Head of caudate nucleus (tissue), 42 donors: ENCODE results near the gene CSNK2A1.

Experiments
- DNase-seq, 42 donors: peaks; one replicate each; pipeline versions ENCODE4 v3.0.0 to v3.0.0-alpha.2; 2020 to 2021; ENCODE audit warnings: mixed read lengths in 7 of 42
- intact Hi-C: fragments of 100-400 bp; cut with DNase I; formaldehyde crosslinking; loops from one replicate; pipeline ENCODE4 v1.15.0; 2022

The CSNK2A1 gene

DNA sequence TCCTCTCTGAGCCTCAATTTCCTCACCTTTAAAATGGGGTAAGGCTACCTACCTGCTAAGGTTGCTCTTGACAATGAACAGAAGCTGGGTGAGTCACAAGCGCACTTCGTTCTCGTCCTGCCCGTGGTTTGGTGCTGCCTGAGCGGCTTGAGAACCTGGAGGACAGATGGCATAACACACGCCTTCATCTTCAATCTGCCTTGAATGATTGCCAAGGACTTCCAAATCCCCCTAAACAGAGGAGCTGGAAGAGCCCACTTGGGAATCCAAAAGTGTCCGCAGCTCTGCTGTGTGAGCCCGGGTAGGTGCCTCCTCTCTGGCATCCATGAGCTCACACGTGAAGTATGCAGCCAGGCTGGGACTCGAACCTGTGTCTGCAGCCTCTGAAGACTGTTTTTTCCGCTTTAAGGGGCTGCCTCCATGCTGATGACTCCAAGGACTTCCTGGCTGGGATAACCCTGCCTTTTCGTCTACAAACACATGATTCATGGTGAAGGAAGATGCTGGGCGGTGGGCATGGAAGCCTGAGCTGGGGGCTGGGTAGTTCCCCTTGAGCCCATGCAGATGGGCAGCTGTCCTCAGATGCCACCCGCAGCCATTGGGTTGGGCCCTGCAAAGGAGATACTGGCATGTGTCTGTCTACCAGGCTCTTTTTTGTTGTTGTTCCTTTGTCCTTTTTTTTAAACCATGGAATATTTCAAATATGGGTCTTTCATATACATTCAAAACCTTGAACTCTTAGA lies 25.3 kb upstream of the CSNK2A1 start:
- no peak for DNase-seq
- intact Hi-C loops: no loop called here

DNA sequence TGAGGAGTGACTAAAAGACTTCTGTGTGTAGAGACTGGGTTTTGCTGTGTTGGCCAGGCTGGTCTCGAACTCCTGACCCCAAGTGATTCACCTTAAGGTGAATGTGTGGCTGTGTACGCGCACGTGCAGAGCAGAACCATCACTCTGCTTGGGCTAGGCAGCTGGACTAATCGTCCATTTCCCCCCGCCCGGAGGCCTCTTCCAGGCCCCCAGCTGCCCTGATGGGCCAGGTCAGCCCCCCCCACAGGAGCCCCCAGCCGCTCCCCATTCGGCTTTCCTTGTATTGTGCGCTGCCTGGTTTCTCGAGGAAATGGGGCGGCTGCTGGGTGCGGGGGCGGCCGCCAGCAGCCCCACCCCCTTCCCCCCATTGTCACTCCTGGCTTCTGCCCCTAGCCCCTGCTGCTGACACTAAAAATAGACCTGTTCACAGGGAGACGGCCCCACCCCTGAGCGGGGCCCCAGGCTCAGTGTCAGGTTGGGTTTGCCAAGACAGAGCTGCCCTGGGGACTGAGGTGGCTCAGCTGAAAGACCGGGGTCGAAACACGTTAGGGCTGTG lies 24.6 kb upstream of the CSNK2A1 start:
- DNase-seq: no peak
- intact Hi-C loops: no loop called here

DNA sequence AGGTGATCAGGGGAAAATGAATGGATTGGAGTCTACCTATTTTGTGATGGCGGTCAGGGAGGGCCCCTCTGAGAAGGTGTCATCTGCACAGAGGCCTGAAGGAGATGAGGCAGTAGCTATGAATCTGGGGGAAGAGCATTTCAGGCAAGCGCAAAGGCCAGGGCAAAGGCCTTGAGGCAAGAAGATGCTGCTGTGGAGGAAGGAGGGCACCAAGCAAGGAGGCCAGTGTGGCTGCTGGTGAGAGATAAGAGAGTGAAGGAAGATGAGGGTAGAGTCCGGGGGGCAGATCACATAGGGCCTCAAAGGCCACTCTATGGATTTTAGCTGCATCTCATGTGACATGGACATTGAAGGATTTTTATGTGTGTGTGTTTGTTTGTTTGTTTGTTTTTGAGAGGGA lies 20.6 kb upstream of the CSNK2A1 start:
- no peak for DNase-seq
- intact Hi-C loops: loop anchor here (5.0 kb wide), 1 partner anchor 173 kb away; no protein-coding TSS in a partner anchor

DNA sequence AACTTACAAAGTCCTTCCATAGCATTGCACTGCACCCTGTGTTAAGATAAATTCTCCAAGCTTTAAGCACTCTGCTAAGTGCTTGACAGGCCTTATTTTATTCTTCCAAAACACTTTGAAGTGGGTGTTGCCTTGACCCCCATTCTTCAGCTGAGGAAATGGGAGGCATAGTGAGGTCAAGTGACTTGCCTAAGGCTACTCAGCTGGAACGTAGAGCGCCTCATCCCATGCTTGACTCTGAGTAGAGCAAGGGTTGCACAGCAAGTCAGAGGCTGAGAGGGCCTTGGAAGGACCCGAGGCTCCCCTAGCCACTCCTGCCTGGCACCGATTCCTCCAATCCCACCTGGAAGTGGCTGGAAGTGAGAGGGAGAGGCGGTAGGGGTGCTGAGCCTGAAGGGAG lies 19.6 kb upstream of the CSNK2A1 start:
- intact Hi-C loops: loop anchor here (5.0 kb wide), 1 partner anchor 174 kb away; no protein-coding TSS in a partner anchor

DNA sequence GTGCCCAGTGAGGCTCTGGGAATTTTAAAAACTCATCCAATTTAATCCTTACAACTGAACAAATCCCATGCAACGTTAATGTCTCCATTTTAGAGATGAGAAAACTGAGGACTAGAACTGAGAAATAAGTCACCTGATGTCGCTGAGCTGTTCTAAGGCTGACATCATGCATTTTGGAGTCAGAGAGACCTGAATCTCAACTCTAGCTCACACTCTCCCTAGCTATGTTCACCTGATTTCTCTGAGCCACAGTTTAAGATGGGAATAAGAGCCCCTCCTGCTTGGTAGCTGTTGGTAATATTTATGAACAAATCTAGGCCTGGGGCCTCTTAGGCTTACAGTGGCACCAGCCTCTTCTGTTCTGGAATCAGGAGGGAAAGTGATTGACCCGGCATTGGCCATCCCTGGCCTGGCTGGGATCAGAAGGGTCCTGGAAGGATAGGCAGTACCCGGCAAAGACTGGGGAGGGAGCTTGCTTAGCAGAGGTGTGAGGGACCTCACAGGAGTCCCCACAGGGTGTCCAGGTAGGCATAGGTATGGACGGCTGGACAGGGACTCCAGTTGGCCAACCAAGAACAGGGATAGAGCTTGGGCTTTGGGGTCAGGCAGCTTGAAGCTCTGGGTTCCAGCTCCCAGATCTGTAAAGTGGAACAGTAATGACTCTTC lies 18.8 kb upstream of the CSNK2A1 start:
- intact Hi-C loops: loop anchor here (5.0 kb wide), 1 partner anchor 175 kb away; no protein-coding TSS in a partner anchor
- DNase-seq: no peak

More for the DNA sequence above, 19.6 kb upstream of the CSNK2A1 start:
- DNase-seq: no peak

DNA sequence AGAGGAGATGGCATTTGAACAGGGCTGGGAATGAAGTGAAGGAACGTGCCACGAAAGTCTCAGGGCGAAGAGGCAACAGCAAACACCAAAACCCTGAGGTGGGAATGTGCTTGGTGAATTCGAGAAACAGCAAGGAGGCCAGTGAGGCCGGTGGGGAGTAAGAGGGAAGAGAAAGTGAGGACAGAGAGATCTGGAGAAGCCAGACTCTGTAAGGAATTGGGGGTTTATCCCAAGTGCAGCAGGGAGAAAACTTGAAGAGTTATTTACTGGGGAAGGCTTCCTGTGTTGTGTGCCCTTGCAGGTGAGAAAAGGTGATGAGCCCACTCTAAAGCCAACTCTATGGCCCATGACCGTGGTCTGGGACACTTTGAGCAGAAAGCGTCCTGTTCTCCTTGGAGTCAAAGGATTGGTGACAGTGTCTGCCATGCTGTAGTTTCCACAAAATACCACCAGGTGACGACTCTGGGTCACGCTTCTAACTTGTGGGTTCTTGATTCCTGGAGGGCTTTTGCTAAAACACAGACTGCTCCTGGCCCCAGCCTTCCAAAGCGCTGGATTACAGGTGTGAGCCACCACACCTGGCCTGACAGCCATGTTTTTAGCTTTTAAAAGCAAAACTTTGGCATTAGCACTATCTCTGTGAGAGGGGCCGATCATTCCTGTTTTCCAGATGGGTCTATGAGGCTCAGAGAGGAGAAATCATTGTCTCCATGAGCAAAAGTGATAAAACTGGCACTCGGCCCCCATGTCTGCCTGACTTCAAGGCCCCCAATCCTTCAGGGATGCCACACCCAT lies 18.0 kb upstream of the CSNK2A1 start:
- peak in 41 of 42 donors; percentile 29 to 86 (median 67) for DNase-seq
- intact Hi-C loops: loop anchor here (5.0 kb wide), 1 partner anchor 176 kb away; no protein-coding TSS in a partner anchor

DNA sequence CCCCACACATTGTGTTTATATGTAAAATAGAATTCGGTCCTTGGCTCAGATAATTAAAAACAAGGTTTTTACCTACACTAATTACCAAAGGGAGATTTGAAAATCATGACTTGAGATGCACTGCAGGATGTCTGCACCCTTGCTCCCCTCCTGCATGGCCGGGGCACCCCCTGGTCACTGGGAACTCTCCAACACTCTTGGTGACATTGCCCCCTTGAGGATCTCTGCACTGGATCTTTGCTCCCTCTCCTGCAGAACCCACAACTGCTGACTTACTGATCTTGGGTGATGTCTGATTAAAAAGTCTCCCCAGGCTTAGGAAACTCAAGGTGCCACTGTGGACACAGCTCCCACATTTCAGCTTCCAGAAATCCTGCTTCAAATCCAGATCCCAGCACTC lies 17.1 kb upstream of the CSNK2A1 start:
- DNase-seq: no peak
- intact Hi-C loops: loop anchor here (5.0 kb wide), 1 partner anchor 177 kb away; no protein-coding TSS in a partner anchor

DNA sequence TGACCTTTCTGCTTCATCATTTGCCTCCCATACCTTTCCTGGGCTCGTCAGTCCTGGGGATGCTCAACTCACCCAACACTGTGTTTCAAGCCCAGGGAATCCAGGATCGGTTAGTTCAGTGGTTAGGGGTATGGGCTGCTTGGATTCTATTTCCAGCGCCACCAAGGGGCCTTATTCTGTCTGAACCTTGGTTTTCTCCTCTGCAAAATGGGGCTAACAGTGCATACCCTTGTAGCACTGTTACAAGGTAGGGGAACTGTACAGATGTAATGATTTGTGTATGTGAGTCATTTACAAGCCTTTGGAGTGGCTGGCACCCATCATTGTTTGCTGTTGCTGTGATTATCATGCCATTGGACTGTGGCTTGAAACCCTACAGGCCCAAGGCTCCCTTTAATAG lies 14.5 kb upstream of the CSNK2A1 start:
- no peak for DNase-seq
- intact Hi-C loops: no loop called here

DNA sequence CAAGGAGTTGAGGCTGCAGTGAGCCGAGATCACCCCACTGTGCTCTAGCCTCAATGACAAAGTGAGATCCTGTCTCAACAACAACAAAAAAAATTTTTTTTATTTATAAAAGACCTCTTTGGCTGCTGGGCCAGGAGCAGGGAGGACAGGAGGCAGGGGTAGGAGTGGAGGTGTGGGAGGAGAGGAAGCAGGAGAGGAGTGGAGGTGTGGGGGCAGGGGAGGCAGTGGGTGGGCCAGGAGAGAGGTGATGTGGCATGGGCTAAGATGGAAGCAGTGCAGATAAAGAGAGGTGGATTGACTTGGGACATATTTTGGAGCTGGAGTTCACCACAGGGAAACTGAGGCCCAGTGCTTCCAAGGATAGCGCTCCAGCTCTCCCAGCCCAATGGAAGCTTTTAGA lies 13.4 kb upstream of the CSNK2A1 start:
- intact Hi-C loops: no loop called here
- no peak for DNase-seq

DNA sequence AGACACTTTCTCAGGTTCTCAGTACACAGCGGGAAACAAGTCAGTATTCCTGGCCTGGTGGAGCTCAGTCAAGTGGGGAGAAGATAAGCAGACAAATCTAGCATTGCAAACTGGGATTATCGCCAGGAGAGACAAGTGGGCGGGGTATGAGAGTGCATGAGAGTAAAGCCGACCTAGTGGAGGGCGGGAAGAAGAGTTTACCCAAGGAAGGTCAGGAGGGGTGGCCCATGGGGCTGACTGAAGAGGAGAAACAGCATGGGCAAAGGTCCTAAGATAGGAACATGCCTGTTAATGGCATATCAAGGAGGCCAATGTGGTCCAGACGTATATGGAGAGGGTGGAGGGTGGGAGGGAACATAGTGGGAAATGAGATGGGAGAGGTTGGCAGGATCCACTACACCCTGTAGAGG lies 12.4 kb upstream of the CSNK2A1 start:
- intact Hi-C loops: no loop called here
- DNase-seq: no peak

DNA sequence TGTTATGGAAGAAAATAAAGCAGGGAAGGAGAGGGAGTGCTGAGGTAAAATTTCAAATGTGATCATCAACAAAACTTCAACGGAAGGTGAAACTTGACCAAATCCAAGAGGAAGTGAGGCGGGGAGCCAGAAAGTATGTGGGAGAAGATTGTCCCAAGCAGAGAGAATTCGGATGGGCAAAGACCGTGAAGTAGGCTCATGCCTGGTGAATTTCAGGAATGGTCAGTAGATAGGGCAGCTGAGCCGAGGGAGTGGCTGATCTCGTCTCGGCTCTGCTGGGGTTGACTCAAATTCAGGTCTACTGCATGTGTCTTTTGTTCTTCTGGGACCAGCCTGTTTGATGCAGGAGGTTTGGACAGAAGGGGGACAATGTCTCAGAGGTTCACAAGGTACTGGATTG lies 7.0 kb upstream of the CSNK2A1 start:
- intact Hi-C loops: no loop called here
- DNase-seq: no peak

DNA sequence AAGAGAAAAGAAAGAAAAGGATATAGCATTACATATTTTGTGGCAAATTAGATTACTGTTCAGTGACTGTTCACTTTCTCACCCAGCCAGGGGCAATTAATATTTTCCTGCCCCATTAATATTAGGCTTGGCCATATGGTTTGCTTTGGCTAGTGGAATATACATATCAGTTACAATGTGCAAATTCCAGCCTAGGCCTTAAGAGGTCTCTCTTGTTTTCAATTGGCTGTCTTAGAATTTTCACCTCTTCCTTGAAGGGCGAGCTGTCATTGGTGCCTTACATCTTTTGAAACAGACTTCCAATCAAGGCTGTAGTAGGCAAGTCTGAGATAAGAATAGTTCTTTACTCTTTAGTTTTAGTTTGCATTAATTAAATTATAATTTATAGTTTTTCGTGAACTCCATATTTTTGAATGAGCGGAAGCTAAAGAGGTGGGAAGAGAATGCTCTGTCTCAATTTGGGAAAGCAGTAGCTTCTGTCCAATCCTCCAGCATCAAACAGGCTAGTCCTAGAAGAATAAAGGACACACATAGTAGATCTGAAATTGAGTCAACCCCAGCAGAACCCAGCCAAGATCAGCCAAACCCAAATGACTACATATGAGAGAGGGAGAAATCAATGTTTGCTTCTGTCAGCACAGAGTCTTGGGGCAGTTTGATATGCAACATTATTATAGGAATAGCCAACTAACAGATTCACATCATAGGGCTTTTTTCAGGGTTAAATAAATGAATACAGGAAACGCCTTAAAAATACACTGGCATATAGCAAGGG lies 6.3 kb upstream of the CSNK2A1 start:
- DNase-seq: no peak
- intact Hi-C loops: no loop called here

DNA sequence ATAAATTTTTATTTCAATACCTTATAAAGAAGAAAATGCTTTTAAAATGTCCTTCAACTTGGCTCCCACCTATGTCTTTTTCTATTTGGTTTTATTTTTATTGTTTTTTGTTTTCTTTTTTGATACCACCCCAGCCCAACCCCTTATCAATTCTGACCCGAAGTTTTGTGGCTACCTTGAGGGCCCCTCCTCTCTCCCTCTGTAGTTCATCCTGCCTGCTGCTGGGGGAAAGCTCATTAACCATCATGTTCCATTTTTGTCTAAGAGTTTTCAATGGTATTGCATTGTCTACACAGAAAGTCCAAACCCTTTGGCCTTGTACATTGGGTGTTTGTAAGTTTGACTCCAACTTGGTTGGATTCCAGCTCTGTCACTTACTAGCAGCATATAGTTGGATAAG lies 5.3 kb upstream of the CSNK2A1 start:
- intact Hi-C loops: no loop called here
- DNase-seq: no peak

DNA sequence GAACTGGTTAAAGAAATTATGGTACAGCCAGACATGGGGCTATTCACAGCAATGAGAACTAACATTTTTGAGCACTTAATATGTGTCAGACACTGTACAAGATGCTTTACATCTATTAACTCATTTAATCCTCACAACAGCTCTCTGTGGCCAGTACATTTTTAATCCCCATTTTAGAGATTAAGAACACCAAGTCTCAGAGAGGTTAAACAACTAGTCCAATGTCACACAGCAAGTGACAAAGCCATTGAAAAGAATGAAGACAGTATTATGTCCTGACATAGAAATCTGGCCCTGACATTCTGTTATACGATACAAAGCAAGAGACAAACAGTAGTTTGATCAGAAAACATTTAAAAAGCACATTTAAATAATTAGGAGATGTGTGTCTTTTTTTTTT lies 3.8 kb upstream of the CSNK2A1 start:
- no peak for DNase-seq
- intact Hi-C loops: no loop called here

DNA sequence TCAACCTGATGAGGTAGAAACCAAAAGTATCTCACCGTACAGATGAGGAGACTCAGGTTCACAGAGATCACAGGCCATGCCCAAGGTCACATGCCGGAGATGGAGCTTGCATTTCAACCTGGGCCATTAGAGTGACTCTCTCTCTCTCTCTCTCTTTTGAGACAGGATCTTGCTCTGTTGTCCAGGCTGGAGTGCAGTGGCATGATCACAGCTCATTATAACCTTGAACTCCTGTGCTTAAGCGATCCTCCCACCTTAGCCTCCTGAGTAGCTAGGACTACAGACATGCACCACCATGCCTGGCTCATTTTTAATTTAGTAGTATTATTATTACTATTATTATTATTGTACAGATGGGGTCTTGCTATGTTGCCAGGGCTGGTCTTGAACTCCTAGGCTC lies 2.8 kb upstream of the CSNK2A1 start:
- no peak for DNase-seq
- intact Hi-C loops: no loop called here

DNA sequence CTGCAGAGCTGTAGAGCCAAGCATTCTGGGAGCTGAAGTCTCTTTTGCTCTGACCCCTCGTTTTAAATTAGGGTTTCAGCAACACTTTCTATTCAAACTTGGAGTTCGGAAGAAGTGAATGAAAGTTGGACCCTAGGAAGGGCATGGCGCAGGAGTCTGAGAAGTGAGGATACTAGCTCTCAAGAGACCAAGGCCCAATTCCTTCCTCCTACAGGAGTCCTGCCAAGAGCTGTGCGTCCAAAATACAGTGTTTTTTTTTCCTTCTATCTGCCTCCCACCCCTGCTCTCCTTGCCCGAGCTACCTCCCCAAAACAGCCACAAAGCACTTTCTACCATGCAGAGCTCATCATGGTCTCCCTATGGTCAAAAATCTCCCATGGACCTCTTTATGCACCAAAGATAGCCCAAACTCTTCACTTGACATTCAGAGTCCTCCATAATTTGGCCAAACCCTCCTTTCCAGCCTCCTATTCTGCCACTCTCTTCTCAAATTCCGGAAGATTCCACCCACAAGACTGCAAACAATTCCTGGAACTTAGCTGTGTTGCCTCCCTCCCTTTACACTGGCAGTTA lies 649 bp upstream of the CSNK2A1 start:
- intact Hi-C loops: no loop called here
- no peak for DNase-seq

DNA sequence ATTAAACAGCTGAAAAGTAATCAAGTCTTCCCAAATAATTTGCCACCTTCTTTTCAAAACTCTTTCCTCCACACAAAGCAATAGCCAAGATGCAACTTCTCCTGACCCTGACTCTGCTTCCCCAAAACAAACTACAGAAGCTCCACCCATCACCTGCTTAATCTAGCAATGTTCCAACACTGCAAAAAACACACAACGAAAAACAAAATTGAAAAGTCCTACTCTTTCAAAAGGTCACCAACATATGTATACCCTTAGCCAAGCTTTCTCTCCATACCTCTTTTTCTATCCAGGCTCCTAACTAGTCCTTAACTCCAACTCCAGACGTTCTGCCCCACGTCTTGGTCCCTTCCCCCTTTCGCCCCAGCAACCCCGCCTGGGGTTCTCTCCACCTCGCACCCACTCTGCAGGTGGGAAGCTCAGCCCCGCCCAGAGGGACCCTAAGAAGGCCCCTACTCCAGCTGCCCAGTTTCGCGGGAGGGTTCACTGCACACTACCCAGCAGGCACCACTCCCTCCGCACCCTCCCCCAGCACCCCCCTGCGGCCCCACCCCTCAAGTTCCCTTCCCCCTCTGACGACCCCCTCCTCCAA lies 717 bp downstream of the CSNK2A1 start:
- DNase-seq: peak in 15 of 42 donors; percentile 5 to 47 (median 14)

More for the DNA sequence above, 717 bp downstream of the CSNK2A1 start:
- intact Hi-C loops: no loop called here
